Esophagus muscularis mucosa (tissue), 3 donors: ENCODE data around the gene KCNAB1.

Experiments
- POLR2A ChIP-seq: fragments of 450-650 bp; IDR thresholded peaks from one replicate; pipeline ENCODE4 v1.6.1; 2017; ENCODE audit warnings: antibody characterized with exemption, moderate library complexity, mild to moderate bottlenecking, low read depth
- TF ChIP-seq, protein P1 (sequence below), 3 experiments: fragments of 200-600 bp in 2 of 3; fragments of 450-650 bp in 1 of 3; sonication (generic) in 2 of 3; IDR thresholded peaks; one replicate each; pipeline ENCODE4 v1.5.1; 2017 to 2019; ENCODE audit warnings: antibody characterized with exemption in 3 of 3, mild to moderate bottlenecking in 2 of 3, moderate library complexity in 1 of 3

DNA sequence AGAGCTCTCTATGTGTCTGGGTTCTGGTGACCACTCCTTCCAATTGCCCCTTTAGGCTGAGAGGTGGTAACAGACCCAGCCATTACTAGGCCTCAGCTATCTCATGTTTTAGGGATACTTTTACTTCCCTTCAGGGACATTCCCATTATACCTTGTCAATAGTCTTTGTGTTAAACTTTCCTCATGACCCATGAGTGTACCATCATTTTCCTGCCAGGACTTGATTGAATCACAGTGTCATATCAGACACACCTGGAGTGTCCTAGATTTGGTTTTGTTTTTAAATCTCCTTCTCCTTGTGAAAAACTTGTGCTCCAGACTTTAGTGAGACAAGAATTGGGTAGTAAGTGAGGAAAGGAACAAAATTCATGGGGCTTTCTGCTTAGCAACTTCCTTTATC lies 136.6 kb downstream of the KCNAB1 start:
- TF ChIP-seq, protein P1, sequence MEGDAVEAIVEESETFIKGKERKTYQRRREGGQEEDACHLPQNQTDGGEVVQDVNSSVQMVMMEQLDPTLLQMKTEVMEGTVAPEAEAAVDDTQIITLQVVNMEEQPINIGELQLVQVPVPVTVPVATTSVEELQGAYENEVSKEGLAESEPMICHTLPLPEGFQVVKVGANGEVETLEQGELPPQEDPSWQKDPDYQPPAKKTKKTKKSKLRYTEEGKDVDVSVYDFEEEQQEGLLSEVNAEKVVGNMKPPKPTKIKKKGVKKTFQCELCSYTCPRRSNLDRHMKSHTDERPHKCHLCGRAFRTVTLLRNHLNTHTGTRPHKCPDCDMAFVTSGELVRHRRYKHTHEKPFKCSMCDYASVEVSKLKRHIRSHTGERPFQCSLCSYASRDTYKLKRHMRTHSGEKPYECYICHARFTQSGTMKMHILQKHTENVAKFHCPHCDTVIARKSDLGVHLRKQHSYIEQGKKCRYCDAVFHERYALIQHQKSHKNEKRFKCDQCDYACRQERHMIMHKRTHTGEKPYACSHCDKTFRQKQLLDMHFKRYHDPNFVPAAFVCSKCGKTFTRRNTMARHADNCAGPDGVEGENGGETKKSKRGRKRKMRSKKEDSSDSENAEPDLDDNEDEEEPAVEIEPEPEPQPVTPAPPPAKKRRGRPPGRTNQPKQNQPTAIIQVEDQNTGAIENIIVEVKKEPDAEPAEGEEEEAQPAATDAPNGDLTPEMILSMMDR (IDR thresholded peaks at IDR 0.05): no peak
- no peak for TF ChIP-seq POLR2A
